Measurements from ENCODE around the gene CLCN2. TPM values are rescaled to one million over a fixed set of nuclear protein-coding genes. Genes with fewer than 3 reads are reported as not detected.

CLCN2 gene
- polyA plus RNA-seq, 1 donor from 2014 or later, result 13.4 TPM

DNA sequence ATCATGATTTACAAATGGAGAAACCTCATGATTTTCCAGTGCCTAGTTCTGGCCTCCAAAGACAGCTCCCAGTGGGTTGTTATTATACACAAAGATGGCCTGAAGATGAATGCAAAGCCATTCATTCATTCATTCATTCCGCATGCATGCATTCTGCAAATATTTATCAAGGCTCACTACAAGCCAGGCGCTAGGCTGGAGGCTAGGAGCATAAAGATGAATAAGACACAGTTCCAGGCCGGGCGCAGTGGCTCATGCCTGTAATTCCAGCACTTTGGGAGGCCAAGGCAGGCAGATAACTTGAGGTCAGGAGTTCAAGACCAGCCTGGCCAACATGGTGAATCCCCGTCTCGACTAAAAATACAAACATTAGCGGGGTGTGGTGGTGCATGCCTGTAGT is 64.8 kb downstream of the CLCN2 start:
- Histone ChIP-seq H3K4me3 (ENCODE audit: low read length) (no peak overlapping the region), H4K20me1 (ENCODE audit: insufficient read depth) (no peaks in the 10 kb centered on the region), H2AFZ (ENCODE audit: low read depth, low read length) (no peak overlapping the region), H3K9ac (ENCODE audit: low read length) (no peak overlapping the region), H3K36me3 (ENCODE audit: insufficient read depth, low read length) (no peaks in the 10 kb centered on the region), H3F3A (ENCODE audit: insufficient read depth, low read length, poor library complexity, severe bottlenecking) (no peaks in the 10 kb centered on the region), H3K4me2 (ENCODE audit: low read length) (no peak overlapping the region), H3K9me3 (ENCODE audit: low read length) (no peaks in the 10 kb centered on the region), H3K27me3 (ENCODE audit: insufficient read depth, low read depth, low read length) (no peaks in the 10 kb centered on the region), H3K79me2 (replicated peaks; ENCODE audit: insufficient read depth, low read length) (peaks cover 21% of the 10 kb centered on the region), H3K27ac (ENCODE audit: low read length) (no peak overlapping the region), H3K9me2 (ENCODE audit: insufficient read depth, low read length) (no peaks in the 10 kb centered on the region)
- TF ChIP-seq MXI1 (conservative IDR thresholded peaks at IDR 0.05; ENCODE audit: poor library complexity, severe bottlenecking), result no peak
- no peak for TF ChIP-seq RAD21 (conservative IDR thresholded peaks at IDR 0.05)
- TF ChIP-seq CTCF (IDR thresholded peaks at IDR 0.05; ENCODE audit: poor library complexity, severe bottlenecking), result no peak
- no peak for TF ChIP-seq EP300 (conservative IDR thresholded peaks at IDR 0.05; ENCODE audit: poor library complexity, severe bottlenecking)
- no peak for TF ChIP-seq REST (IDR thresholded peaks at IDR 0.05; ENCODE audit: borderline replicate concordance)
- no peak for TF ChIP-seq SMC3 (conservative IDR thresholded peaks at IDR 0.05; ENCODE audit: poor library complexity)
- no peak for TF ChIP-seq EZH2 (IDR thresholded peaks at IDR 0.05; ENCODE audit: borderline replicate concordance, insufficient read depth, low read length, poor library complexity, severe bottlenecking)
- TF ChIP-seq POLR2AphosphoS5 (IDR thresholded peaks at IDR 0.05), result no peak
- no peak for TF ChIP-seq TAF1 (IDR thresholded peaks at IDR 0.05; ENCODE audit: low read depth)

Small RNA genes within 50 kb of the gene (small RNA-seq; reads per million reads assigned to genes)
- gene SNORD66, result 357 to 863 (median 423) reads per million in 3 experiments

Other genes starting within 250 kb of the CLCN2 start
- 109 and 112 TPM in 2 replicates for gene EIF2B5, start 226.2 kb downstream of the CLCN2 start, polyA plus RNA-seq
- 78.9 and 95.1 TPM in 2 replicates for gene DVL3, start 206.2 kb downstream of the CLCN2 start, polyA plus RNA-seq
- gene AP2M1, start 186.8 kb downstream of the CLCN2 start, polyA plus RNA-seq, result 551 and 561 TPM in 2 replicates
- 40.3 and 52.6 TPM in 2 replicates for gene ABCF3, start 175.4 kb downstream of the CLCN2 start, polyA plus RNA-seq
- gene VWA5B2, start 132.0 kb downstream of the CLCN2 start, polyA plus RNA-seq, result 0.33 and 0.34 TPM in 2 replicates
- 10.8 and 13.5 TPM in 2 replicates for gene ALG3, start 112.6 kb downstream of the CLCN2 start, polyA plus RNA-seq
- 1.6 and 1.8 TPM in 2 replicates for gene EEF1AKMT4, start 111.9 kb downstream of the CLCN2 start, polyA plus RNA-seq
- gene CAMK2N2, start 100.1 kb downstream of the CLCN2 start, polyA plus RNA-seq, result 2.8 and 5.7 TPM in 2 replicates
- 0.22 and 0.42 TPM in 2 replicates for gene ECE2, start 85.6 kb downstream of the CLCN2 start, polyA plus RNA-seq
- gene PSMD2, start 62.4 kb downstream of the CLCN2 start, polyA plus RNA-seq, result 319 and 363 TPM in 2 replicates
- 66.9 and 80.0 TPM in 2 replicates for gene EIF4G1, start 47.0 kb downstream of the CLCN2 start, polyA plus RNA-seq
- gene FAM131A, start 24.0 kb downstream of the CLCN2 start, polyA plus RNA-seq, result 141 and 154 TPM in 2 replicates
- 155 and 185 TPM in 2 replicates for gene POLR2H, start 105 bp upstream of the CLCN2 start, polyA plus RNA-seq
- 0.18 and 0.59 TPM in 2 replicates for gene THPO, start 16.6 kb upstream of the CLCN2 start, polyA plus RNA-seq
- gene CHRD, start 18.4 kb upstream of the CLCN2 start, polyA plus RNA-seq, result 2.9 and 4.8 TPM in 2 replicates
- 4.3 and 5.9 TPM in 2 replicates for gene EPHB3, start 200.2 kb upstream of the CLCN2 start, polyA plus RNA-seq